HG02798 (cell line): ENCODE measurements around the gene ASPHD2.
A peak's percentile ranks its signal among the peaks of the same experiment; 100 is the strongest.
"Not testable (repeated sequence)": the region's sequence is repeated elsewhere in the genome, so short reads cannot be mapped to it uniquely, and the experiment has no call there.

Experiments used
- ATAC-seq: cut with Tn5 transposase; IDR thresholded peaks from one replicate; pipeline ENCODE4 v1.9.1; 2021; ENCODE audit warnings: mild to moderate bottlenecking; ENCODE audit not compliant: unreplicated experiment, poor library complexity

Gene ASPHD2

DNA sequence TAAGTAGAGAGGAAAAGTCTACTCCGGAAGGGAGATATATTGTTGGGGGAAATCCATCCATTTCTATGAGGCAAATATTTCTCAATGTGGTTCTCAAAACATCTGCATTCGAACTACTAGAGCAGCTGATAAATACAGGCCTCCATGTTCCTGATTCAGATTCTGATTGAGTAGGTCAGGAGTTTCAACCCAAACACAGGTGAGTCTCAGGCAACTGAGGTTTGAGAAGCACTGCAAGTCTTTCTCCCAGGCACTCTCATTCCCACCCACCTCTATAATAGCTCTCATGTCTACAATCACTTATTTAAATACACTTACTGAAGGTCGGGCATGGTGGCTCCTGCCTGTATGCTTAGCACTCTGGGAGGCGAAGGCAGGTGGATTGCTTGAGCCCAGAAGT is 14.7 kb upstream of the ASPHD2 start:
- no peak for ATAC-seq

DNA sequence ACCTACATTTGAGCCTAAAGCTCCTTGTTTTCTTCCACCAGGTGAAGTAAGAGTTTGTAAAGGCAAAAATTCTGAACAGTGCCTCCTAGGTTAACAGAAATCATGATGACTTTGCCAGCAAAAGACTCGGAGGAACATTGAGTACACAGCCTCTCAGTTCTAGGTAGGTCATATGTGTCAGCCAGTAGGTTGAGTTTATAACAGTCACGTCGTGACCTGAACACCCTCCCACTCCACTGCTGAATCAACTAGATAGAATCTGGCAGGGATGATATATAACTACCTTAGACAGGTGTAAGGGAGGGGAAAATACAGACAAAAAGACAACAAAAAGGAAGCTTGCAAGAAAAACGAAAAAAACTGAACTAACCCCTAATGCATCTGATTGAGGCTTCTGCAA is 12.8 kb upstream of the ASPHD2 start:
- ATAC-seq, result no peak

DNA sequence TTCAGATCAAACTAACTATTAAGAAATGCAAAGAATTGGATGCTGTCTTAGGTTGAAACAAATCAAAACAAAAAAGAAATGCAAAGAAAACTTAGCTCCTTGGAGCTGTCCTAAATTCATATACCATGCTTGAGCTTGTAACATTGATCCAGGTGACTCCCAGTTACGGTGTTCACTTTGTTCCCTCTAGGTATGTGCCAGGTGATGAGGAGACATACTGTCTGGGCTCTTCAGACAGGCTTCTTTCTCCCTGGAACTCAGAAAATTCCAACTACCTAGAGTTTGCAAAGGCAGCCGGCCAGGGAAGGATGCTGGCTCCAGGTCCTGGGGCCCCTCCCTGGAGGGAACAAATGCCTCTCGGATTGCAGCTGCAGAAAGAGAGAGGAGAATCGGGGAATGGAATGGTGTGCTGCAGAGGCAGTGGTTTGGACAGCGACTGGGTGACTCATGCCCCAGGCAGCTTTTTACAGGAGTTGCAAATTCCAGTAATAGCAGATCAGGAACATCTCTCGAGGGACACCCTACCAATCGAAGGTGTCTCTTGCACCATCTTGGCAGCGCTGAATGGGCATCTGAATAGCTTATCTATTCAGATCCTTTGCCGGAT is 12.3 kb upstream of the ASPHD2 start:
- ATAC-seq, result no peak

DNA sequence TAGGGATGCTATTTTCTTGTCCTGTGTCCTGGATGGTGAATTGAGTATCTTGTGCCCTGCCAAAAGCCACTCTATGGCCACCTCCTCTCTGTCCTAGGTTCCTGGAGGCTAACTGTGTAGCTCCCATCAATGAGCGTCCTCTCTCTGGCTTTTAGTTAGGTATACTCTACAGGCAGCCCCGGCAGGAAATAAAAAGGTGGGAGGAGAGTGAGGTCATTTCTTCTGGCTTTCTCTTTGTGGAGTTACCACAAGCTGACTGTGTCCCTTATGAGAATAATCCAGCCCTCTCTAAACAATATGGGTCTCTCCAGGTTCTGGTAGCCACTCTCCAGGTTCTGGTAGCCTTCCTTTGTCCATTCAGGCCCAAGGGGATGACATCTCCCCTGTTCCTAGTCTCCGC is 11.7 kb upstream of the ASPHD2 start:
- ATAC-seq, result no peak

DNA sequence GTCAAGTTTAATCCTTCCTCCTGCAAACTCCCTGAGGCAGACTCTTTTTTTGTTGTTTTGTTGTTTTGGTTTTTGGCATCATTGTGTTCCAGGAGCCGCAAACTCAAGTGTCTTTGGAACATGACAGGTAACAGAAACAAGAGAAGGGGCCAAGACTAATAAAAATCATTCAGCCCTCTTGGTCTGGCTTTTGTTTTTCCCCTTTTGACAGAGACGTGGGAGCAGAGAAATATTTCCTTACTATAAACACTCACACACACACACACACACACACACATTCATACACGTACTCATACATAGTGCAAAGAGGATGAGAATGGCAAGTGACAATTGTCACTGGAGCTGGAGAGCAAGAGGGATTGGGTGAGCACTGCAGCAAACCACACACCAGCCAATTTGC is 10.4 kb upstream of the ASPHD2 start:
- no peak for ATAC-seq

DNA sequence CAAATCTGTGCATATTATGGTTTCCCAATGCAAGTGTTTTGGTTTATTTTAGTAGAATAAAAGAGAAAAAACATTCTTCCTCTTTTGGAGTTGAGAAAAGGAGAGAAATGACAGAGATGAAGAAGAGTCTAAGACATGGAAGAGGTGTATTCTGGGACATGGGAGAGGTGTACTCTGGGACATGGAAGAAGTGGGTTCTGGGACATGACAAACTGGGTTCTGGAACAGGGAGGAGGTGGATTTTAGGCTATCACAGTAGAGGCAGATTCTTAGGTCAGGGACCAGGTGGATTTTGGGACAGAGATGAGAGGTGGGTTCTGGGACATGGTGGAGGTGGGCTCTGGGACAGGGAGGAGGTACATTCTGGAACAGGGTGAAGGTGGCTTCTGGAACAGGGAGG is 2.1 kb upstream of the ASPHD2 start:
- no peak for ATAC-seq

DNA sequence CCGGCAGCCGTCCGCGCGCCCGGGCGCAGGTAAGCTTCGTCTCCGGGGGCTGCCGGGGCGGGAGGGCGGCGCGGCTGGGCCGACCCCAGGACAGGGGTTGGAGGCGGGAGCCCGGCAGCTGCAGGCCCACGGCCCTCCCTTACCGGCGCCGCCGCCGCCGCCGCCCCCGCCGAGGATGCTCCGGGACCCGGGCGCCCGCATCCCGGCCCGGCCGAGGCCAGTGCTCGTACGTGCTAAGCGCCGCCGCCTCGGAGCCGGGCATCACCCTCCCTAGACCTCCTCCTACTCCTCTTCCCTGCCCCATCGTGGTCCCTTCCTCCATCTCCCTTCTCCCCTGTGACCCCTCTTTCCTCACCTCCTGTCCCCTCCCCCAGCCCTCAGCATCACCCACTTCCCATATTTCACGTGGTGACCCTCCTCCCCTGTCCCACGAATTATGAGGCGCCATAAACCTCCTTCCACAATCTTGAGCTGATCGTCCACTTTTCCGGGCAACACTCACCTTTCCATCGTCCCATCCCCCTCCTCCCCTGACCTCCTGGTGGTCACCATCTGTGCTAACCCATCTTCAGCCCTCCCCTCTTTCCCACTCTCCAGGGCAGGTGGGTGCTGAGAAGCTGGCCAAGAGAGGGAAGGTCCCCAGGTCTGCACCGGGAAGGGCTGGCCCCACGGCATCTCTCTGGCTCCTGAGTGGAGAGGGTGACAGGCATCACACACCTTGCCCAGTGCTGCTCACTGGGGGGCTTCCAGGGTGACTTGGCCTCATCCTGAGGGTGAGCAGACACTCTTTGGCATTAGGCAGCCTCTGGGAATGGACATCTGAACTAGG is 612 bp downstream of the ASPHD2 start:
- ATAC-seq, result peak; percentile 23

DNA sequence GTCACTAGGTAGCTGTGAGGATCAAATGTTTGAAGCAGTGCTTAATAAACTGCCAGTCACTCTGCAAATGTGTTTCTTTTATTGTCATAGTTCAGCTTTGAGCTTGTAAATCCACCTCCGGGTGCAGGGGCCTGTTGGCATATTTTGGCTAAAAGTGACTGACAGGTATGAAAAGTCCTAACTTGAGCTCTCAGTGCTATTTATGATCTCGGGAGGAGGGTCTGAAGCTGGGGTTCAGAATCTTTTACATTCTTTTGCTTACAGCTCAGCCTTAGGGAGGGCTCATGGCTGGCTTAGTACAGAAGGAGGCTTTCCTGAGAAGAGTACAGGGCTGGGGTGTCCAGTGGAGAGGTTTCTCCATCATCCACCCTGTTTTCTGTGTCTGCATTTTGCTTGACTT is 1.5 kb downstream of the ASPHD2 start:
- no peak for ATAC-seq

DNA sequence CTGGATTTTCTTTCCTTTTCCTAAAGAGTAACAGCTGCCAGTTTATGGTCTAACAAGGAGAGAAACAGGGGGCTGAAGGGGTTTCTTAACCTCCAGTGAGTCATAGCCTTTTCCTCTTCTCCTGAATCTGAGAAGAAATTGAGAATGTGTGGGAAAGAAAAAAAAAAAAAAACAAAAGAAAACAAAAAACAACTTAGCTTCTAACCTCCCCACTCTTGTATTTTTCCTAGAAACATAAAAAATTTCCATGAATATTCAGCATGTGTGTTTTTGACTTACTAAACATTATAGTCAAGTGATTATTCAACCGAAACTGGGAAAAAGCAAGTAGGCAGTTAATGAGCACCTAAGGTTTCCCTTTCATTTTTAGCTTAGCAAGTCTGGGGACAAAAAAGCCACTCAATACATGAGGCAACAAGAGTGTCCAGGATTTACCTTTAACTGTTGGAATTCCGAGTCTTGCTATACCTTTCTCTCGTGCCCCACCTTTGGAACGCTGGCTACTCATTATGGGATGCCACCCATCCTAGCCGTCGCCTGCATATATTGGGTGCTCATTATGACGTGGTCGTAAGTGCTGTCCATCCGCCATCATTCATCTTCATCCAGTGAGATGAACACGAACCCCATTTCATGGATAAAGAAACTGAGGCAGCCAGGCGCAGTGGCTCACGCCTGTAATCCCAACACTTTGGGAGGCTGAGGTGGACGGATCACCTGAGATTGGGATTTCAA is 2.4 kb downstream of the ASPHD2 start:
- no peak for ATAC-seq

DNA sequence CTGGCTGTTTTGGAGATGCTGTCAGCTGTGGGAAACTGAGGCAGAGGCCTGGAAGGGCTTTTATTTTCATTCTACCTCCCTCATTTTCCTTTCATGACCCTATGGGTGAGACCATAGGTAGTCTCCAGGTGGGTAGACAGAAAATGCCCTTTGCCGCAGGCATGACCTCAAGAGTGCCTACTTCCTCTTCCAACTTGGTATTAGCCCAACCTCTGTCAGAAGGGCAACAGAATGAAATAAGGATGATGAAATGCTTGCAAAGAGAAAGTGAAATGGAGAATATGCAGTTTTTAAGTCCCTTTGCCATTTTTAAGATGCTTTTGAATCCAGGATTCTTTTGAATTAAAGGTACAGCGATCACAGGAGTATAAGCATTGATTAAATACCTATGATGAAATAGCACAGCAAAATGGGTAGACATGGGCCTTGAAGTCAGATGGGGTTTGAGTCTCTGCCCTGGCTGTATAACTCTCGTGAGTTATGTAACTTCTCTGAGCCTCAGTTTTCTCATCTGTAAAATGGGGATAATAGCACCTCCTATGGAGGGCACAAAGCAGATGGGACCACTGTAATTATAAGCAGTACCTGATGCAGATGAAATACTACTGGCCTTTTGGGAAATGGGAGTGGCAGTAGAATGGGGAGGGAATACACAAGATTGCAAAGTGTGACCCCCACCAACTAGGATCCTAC is 3.7 kb downstream of the ASPHD2 start:
- no peak for ATAC-seq

DNA sequence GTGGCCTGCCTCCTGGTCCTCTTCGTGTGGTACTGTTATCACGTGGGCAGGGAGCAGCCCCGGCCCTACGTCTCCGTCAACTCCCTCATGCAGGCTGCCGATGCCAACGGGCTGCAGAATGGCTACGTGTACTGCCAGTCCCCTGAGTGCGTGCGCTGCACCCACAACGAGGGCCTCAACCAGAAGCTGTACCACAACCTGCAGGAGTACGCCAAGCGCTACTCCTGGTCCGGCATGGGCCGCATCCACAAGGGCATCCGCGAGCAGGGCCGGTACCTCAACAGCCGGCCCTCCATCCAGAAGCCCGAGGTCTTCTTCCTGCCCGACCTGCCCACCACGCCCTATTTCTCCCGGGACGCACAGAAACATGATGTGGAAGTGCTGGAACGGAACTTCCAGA is 4.7 kb downstream of the ASPHD2 start:
- ATAC-seq, result no peak

DNA sequence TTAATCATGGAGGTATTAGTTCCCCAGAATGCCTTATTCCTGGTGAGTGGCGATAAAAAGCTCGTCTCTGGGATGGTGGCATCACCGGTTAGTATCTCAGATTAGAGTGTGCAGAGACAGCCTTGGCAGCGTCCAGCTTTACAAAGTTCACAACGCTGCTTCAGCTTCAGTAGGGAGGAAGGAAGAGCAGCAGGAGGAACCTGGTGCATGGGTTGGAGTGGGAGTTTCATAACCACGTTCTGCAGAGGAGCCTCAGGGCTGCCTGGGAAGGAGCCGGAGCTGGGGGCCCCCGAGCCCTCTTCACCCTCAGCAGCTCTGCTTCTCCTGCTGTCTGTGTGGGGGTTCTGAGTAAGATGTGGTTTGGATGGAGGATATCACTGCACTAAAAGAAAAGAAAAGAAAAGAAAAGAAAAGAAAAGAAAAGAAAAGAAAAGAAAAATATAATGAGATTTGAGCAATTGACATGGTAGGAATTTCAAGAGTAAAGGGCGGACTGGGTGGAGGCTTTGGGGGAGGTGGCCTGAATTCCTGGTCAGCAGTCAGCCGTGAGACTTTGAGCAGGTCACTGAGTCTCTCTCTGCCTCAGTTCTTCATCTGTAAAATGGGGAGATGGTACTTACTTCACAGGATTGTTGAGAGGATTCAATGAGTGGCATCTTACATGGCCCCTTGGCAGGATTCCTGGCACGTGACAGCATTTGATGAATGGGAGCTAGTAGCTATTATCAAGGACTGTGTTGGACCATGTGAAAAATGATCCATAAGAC is 6.5 kb downstream of the ASPHD2 start:
- no peak for ATAC-seq

DNA sequence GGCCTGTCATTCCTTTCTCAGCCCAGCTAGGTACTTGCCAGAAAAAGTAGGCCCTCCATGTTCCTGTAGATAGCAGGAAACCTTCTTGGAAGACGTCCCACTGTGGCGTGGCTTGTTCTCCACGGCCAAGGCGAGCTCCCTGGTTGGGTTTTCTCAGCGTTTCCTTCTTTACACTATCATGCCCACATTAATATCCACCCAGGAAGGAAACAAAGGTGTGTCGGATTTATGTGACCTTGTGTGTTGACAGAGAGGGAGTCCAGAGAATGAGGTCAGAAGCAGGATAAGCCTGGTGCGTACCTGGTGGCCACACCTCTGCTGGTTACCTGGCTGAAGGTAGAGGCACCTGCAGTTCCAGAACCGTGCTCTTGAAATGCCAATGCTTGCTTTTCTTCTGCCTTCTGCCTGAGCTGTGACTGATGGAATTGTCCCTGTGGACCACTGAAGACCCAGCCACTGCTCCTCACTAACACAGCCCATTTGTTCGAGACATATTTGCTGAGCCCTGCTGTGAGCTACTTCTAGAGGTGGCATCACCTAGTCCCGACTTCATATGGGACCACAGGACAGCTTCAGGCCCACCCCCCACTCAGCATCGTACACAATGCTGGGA is 7.9 kb downstream of the ASPHD2 start:
- ATAC-seq, result no peak

DNA sequence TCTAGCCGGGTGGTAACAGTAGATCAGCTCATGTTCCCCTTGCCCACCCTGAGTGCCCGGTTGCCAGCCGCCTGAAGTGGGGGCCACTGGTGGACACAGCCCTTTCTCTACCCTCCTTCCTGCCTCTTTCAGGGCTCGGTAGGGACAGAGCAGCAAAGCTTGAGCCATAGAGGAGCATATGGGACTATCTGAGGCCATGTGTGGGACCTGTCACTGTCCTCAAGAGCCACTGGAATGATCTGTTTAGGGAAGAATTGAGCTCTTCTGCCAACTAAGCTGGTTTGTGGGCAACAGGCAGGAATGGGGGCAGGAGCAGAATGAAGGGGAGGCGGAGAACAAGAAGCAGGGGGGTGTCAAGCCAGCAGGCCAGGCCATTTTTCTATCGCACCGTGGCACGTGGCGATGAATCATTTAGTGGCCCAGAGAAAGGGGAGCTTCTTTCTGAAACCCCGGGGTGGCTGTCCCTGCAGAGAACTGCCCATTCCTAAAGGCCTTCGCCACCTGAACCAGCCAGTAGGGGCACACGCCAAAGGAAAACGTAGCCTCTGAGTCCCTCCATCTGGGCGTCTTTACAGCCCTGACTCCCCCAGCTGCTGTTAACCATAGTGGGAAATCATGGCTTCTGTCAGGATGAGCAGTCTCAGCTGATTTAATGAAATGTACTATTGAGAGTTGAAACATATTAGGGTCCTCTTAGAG is 8.8 kb downstream of the ASPHD2 start:
- no peak for ATAC-seq

DNA sequence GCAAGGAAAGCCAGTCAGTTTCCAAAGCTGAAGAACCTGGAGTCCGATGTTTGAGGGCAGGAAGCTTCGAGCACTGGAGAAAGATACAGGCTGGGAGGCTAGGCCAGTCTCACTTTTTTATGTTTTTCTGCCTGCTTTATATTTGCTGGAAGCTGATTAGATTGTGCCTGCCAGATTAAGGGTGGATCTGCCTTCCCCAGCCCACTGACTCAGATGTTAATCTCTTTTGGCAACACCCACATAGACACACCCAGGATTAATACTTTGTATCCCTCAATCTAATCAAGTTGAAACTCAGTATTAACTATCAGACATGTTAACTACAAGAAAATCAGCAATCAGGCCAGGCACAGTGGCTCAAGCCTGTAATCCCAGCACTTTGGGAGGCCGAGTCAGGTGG is 9.7 kb downstream of the ASPHD2 start:
- ATAC-seq, result not testable (repeated sequence)

DNA sequence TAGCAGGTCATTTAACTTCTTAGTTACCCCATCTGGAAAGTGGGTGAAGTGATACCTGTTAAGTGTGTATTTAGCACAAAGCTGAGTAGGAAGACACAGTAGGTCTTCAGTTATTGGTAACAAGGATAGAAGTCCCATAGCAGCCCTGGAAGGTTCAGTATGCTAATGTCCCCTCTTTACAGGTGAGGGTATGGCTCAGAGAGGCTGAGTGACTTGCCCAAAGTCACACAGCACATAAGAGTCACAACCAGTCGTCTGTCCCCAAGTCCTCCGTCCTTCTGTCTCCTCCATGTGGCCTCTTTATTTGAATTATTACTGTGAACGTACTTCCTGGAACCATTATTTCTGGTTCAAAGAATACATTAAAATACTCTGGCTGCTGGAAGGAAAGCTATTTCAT is 10.5 kb downstream of the ASPHD2 start:
- ATAC-seq, result no peak

DNA sequence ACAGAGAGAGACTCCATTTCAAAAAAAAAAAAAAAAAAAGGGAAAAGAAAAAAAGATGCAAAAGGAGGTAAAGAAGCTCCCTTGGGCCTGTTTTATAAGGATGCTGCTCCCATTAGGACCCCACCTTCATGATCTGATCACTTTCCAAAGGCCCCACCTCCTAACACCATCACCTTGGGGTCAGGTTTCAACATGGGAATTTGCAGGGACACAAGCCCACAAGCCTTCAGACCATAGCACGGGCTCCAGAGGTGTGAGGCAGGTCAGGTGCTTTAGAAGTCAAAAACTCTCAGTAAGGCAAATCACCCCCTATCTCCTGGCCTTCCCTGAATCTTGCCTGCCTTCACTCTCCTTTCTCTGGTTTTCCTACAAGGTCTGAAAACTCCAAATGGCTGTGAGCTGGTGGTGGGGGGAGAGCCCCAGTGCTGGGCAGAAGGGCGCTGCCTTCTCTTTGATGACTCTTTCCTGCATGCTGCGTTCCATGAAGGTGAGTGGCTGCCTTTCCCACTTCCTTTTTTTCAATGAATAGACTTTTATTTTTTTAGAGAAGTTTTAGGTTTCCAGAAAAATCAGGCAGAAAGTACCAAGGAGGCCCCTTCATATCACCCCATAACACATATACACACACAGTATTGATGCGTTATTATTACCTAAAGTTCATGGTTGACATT is 13.2 kb downstream of the ASPHD2 start:
- no peak for ATAC-seq

DNA sequence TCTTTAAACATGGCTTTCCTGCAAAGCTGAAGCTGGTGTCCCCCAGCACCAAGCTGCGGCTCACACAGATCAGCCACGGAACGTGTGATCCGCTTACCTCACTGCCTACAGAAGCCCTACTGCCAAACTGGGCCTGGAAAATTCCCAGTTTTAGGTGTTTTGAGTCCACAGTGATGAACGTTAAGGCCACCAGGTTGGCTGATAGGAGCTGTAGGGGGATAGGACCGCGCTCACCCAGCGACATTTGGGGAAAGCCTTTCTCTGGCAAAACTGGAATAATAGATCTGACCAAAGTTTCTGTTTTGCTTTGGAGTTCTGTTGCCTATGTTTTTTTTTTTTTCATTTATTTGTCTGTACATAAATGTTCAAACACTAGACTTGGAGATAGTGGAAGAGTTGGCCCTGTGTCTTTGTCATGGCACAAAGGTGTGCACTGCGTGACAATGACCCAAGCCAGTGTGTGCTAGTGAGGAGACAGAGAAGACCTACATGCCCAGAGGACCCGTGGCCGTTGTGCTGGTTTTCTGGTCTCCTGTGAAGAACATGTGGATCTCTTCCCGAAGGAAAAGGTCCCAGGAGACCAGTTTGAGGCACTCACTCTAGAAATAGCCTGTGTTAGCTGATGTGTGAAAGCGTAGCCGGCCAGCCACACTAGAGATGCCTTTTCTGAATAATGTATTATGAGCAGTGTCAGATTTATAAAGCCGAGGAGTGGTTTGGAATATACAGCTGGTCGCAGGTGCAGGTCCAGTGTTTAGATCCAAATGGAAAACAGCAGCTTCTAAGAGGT is 15.0 kb downstream of the ASPHD2 start:
- ATAC-seq, result no peak
